LNCaP clone FGC (cell line): ENCODE data around the gene XYLT2.
"Not testable (repeated sequence)": the region's sequence is repeated elsewhere in the genome, so short reads cannot be mapped to it uniquely, and the experiment has no call there.

Source experiments
- DNase-seq: peaks from one replicate; pipeline ENCODE4 v3.0.0-alpha.2; 2011; ENCODE audit warnings: low read depth
- H3K4me3 ChIP-seq: 2 replicates; pipeline ENCODE4 v1.5.1; 2011; ENCODE audit warnings: mild to moderate bottlenecking, low read depth, low read length, control low read depth
- TF ChIP-seq, protein P1 (sequence below): IDR thresholded peaks from 2 replicates; pipeline ENCODE4 v1.5.1; 2012; ENCODE audit warnings: mild to moderate bottlenecking; ENCODE audit not compliant: control insufficient read depth, insufficient read depth; ENCODE audit errors: extremely low read depth

XYLT2 gene

DNA sequence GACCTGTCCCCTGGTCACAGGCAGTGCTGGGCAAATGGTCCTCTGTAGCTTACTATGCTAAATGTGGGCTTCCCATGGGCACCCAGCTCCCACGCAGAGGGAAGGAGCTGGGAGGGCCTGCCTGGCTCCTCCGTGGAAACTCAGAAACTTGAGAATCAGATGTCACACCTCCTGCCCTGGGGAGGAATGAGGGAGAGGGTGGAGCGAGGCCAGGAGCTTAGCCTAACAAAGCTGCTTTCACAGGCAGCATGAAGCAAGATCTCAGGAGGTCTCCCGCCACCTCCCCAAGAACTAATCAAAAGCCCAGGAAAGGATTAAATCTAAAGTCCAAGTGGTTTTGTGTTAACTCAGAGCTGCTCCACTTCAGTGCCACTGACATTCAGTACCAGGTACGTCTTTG lies 33.6 kb upstream of the XYLT2 start:
- TF ChIP-seq, protein P1, sequence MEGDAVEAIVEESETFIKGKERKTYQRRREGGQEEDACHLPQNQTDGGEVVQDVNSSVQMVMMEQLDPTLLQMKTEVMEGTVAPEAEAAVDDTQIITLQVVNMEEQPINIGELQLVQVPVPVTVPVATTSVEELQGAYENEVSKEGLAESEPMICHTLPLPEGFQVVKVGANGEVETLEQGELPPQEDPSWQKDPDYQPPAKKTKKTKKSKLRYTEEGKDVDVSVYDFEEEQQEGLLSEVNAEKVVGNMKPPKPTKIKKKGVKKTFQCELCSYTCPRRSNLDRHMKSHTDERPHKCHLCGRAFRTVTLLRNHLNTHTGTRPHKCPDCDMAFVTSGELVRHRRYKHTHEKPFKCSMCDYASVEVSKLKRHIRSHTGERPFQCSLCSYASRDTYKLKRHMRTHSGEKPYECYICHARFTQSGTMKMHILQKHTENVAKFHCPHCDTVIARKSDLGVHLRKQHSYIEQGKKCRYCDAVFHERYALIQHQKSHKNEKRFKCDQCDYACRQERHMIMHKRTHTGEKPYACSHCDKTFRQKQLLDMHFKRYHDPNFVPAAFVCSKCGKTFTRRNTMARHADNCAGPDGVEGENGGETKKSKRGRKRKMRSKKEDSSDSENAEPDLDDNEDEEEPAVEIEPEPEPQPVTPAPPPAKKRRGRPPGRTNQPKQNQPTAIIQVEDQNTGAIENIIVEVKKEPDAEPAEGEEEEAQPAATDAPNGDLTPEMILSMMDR: no peak
- H3K4me3 ChIP-seq: no peak overlapping the region
- no peak for DNase-seq

DNA sequence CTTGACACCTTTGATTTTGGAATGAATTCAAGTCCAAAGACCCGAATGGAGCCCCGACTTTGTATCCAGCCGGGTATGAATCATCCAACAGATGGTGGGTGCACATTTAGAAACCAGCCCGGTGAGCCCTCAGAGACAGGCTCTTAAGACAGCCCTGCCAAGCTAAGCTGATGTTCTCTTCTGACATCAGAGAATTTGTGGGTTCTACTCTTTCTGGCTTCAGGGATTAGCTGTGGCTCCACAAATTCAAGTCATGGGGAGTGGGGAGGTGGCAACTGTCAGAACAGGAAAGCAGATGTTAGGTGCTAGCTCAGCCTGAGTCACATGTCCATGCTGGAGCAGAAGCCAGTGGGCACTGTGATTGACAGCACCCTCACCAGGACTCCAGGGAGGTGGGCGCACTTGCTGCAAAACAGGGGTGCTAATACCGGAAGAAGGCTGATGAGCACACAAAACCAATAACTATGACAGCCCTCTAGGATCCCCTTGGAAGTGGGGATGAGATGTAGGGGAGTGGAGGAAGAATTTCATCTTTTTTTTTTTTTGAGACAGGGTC lies 31.4 kb upstream of the XYLT2 start:
- TF ChIP-seq, protein P1: no peak
- no peak for DNase-seq
- no peak overlapping the region for H3K4me3 ChIP-seq

DNA sequence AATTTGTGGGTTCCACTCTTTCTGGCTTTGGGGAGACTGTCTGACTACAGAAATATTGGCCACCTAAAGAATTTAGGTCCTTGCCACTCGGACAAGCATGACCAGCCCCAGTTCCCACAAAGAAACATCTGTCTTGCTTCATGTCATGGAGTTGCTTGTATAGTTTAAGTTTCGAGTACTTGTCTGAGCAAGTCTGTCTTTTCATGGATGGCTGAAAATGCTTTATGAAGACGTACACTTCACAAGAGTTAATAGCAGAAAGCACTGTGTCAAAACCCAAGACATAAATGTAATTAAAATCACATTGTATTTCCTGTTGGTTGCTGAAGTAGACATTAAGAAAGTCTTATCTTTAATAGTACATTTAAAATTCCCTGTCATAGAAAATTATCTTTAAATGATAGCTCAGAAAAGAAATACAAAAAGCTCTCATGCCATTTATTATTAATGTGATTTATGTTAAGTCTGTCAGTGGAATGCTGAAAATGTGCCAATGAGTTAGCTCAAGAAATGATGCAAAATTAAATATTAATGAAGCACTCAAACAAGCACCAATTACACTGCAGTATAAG lies 29.8 kb upstream of the XYLT2 start:
- TF ChIP-seq, protein P1: no peak
- no peak for DNase-seq
- H3K4me3 ChIP-seq: no peak overlapping the region

DNA sequence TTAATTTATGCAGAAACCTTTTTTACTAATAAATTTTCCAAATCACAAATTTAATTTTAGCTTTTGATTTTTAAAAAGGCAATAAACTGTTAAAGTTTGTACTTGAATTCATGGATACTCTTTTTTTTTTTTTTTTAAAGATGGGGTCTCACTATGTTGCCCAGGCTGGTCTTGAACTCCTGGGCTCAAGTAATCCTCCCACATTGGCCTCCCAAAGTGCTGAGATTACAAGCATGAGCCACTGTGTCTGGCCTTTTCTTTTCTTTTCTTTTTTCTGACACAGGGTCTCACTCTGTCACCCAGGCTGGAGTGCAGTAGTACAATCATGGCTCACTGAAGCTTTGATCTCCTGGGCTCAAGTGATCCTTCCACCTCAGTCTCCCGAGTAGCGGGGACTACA lies 29.3 kb upstream of the XYLT2 start:
- H3K4me3 ChIP-seq, DNase-seq: not testable (repeated sequence)

DNA sequence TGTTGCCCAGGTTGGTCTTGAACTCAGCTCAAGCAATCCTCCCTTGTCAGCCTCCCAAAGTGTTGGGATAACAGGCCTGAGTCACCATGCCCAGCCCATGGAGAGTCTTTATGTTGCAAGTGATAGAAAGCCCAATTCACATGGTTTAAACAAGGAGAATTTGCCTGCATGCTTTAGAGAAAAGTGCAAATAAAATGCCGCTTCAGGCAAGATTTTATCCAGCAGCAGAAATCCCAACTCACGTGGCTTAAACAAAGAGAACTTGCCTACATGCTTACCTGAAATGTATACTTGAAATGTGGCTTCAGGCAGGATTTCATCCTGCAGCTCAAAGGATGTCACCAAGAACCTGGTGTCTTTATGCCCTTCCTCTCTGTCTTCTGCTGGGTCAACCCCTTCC lies 28.8 kb upstream of the XYLT2 start:
- DNase-seq: no peak
- H3K4me3 ChIP-seq: no peak overlapping the region
- TF ChIP-seq, protein P1: no peak

DNA sequence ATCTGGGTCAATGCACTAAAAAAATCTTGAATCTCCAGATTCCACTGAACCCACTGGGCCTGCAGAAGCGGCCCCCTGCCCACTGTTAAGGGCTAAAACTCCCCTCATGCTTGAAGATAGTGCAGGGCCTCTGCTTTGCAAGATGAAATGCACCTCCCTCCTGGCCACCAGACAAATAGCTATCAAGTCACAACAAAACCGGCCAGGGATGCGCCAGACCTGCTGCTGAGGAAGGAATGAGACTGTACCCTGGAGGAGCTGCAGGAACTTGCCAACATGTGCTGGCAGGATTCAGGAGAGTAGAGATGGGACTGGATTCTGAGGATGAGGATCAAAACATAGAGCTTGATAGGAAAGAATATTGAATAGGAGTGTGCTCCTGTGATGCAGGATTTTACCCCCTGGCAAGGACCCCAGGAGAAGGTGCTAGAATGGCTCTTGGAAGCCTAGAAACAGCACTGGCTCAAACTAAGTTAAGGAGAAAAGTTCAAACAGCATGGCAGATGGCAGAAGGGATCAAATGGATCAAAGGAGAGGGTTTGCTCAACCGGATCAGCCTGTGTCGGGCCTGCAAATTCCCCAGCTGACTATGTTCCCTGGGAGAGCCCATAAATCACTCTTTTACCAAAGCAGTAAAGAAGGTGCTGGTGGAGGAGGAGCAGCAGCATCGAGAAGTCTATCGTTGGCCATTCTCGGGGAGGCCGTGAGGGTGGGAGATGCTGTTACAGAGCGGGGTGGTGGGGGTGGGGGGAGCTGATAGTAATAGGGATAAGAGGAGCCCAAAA lies 27.2 kb upstream of the XYLT2 start:
- TF ChIP-seq, protein P1: no peak
- no peak overlapping the region for H3K4me3 ChIP-seq
- DNase-seq: no peak

DNA sequence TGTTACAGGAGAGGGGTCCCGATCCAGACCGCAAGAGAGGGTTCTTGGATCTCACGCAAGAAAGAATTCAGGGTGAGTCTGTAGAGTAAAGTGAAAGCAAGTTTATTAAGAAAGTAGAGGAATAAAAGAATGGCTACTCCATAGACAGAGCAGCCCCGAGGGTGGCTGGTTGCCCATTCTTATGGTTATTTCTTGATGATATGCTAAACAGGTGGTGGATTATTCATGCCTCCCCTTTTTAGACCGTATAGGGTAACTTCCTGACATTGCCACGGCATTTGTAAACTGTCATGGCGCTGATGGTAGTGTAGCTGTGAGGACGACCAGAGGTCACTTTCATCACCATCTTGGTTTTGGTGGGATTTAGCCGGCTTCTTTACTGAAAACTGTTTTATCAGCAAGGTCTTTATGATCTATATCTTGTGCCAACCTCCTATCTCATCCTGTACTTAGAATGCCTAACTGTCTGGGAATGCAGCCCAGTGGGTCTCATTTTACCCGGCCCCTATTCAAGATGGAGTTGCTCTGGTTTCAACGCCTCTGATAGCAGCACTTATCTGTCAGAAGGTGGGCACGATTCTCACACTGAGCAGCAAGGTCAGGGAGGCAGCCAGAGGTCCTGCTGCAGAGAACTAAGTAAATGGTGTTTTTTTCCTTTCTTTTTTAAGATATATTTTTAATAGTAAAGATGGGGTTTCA lies 26.5 kb upstream of the XYLT2 start:
- TF ChIP-seq, protein P1: no peak
- no peak for DNase-seq
- H3K4me3 ChIP-seq: no peak overlapping the region
